GM18505 (cell line): ENCODE data around the gene ACTG2.
A peak's percentile ranks its signal among the peaks of the same experiment; 100 is the strongest.

ENCODE experiments used
- ATAC-seq: cut with Tn5 transposase; IDR thresholded peaks from one replicate; pipeline ENCODE4 v1.9.1; 2021; ENCODE audit not compliant: unreplicated experiment
- POLR2A ChIP-seq: IDR thresholded peaks from 4 replicates; pipeline ENCODE4 v1.6.1; 2011; ENCODE audit warnings: borderline replicate concordance; ENCODE audit not compliant: insufficient read depth, insufficient read length; ENCODE audit errors: extremely low read depth

The ACTG2 gene

DNA sequence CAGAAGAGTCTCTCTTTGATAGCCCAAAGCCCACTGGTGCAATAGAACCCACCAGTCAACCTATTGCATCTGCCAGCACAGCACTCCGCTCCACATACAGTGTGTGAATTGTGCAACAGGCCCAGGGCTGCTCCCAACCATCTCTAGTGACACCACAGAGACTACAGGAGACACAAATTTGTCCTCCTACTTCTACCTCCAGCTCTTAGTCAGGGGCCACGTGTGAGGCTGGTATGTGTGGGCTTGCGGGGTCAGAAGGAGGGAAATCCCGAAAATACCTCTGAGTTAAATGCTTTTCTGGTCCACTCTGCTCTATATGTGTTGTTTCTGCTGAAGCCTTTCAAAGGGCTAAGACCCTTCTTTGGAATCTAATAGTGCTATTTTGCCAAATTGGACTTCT, 51.9 kb downstream of the ACTG2 start:
- TF ChIP-seq POLR2A = no peak
- no peak for ATAC-seq

DNA sequence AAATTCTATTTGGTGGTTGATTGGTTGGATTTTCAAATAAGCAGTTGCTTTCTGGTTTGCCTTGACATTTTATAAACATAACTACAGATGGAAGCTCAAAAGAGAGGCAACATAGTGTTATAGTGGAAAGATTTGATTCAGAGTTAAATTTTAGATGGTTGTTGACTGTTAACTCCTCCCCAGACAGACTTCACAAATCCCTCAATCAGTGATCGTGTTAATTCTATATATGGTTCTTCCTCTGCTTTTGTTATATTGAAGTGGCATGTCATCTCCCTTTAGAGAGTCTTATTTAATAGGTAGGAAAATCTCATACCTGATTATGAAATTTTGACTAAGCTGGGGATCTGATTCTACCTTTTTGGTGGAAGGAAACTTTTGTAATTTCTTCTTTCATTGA, 53.4 kb downstream of the ACTG2 start:
- no peak for ATAC-seq

DNA sequence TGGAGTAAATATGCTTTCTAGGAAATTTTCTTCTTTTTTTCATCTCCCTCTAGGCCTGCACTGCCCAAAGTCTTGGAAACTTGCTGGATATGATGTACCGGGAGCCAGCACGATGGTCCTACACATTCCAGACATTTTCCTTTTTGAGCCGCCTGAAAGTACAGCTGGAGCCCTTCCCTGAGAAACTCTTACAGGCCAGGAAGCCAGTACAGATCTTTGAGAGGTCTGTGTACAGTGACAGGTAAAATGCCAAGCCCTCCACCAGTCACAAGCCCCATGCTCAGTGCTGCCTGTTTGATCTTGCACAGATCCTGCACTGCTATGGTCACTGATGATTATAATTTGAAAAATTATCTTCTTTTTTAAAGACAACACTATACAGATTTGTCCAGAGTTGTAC, 53.9 kb downstream of the ACTG2 start:
- no peak for ATAC-seq
- no peak for TF ChIP-seq POLR2A

More for the DNA sequence above, 53.4 kb downstream of the ACTG2 start:
- TF ChIP-seq POLR2A = no peak

DNA sequence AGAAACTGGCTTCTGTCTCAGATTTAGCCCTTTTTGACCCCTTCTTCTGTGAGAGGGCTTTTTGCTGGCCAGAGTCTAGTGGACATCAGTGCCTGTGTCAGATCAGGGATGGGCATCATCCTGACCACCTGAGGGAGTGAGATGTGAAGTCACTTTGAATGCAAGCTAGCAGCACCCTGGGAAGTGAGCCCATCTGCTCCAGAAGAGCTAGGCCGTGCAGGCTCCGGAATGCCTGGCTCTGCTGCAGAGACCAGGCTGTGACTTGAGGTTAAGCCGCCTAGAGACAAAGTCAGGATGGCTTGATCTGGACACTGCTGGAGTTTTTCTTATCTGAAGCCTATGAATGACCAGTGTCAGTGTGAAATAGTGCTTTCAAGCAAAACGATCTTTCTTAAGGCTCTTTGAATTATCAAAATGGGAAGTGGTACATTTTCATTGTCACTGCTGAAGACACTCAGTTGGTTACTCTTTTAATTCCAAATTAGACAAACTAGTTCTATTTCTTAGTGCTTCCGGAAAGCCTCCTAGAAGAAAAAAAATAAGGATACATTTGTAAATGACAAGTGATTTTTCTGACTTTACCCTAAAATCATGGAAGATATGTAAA, 54.7 kb downstream of the ACTG2 start:
- ATAC-seq = no peak
- TF ChIP-seq POLR2A = no peak

DNA sequence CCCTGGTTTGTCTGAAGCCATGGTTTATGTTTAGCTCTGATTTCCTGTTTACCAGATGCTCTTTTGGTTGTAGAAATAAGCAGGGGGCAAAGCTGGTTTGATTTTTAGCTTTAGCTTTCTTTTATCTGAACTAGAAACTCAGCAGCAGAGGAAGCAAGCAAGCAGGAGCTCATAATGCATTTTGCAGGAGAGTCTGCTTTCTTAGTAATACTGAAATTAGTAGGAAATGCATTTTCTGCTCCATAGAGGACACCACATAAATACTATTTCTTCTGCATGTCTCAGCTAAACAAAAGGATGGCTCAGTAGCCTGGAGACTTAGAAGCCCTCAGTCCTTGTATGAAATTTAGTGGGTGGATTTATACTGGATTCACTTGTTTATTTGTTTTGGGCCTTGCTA, 57.0 kb downstream of the ACTG2 start:
- ATAC-seq = no peak
- no peak for TF ChIP-seq POLR2A

DNA sequence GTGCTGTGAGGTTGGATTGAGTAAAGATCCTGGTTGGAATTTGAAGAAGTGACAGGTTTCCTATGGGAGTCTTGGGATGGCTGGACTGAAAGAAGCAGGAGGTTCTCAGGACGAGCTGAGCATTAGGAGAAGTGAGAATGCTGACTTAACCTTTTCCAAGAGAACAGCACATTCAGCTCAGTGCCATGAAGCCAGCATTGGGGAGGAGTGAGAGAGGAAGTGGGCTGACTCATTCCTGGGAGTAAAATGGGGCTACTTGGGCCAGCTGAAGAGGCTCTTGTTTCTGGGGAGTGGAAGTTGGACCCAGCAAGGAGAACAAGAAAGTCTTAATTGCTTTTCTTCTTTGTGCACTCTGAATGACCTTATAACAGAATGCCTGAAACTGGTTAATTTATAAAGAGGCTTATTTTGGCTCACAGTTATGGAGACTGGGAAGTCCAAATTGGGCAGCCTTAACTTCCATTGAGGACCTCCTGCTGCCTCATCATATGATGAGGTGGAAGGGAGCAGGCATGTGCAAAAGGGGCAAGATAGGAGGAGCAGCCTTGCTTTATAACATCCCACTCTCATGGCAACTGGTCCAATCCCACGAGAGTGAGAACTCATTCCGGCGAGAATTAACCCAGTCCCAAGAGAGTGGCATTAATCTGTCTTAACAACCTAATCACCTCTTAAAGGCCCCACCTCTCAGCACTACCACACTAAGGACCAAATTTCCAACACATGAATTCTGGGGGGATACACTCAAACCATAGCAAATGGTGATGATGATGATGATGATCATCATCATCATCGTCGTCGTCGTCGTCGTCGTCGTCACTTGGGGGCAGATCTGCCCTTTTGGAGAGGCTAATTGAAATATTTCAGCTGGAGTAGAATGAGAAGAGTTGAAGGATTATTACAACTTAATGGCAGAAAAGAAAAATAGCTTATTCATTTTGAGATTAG, 60.0 kb downstream of the ACTG2 start:
- TF ChIP-seq POLR2A = no peak
- ATAC-seq = no peak

DNA sequence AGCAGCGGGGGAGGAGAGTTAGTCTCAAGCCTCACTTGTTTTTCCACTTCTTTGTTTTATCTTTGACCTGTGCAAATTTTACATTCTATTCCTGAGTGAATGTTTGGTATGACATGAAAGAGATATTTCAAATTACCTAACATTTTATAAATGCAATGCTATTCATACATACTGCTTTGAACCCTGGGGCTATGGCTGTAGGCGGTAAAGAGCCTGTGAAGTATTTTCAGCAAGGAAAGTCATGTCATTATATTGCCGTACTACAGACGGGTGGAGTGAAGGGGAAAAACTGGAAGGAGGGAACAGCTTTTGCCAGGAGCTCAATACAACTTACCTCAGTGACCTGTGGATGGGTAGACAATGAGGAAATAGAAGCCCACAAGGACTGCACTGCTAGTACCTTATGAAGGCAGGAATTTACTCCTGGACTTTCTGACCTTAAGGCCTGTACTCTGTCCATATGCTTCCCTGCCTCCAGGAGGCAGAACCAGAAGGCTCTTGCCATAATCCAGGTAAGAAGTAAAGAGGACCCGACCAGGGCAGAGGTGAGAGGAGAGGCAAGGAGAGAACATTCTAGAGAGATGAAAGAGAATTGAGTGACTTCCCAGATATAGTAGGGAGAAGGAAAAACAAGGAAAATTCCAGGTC, 63.5 kb downstream of the ACTG2 start:
- no peak for ATAC-seq
- TF ChIP-seq POLR2A = no peak

DNA sequence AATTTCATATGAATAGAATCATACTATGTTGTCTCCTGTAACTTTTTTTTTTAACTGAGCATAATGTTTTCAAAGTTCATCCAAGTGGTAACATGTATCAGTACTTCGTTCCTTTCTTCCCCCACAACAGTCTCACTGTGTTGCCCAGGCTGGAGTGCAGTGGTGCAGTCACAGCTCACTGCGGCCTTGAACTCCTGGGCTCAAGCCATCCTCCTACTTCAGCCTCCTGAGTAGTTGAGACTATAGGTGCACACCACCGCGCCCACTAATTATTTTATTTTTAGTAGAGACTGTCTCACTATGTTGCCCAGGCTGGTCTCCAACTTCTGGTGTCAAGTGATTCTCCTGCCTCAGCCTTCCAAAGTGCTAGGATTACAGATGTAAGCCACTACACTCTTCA, 68.5 kb downstream of the ACTG2 start:
- no peak for TF ChIP-seq POLR2A
- no peak for ATAC-seq

DNA sequence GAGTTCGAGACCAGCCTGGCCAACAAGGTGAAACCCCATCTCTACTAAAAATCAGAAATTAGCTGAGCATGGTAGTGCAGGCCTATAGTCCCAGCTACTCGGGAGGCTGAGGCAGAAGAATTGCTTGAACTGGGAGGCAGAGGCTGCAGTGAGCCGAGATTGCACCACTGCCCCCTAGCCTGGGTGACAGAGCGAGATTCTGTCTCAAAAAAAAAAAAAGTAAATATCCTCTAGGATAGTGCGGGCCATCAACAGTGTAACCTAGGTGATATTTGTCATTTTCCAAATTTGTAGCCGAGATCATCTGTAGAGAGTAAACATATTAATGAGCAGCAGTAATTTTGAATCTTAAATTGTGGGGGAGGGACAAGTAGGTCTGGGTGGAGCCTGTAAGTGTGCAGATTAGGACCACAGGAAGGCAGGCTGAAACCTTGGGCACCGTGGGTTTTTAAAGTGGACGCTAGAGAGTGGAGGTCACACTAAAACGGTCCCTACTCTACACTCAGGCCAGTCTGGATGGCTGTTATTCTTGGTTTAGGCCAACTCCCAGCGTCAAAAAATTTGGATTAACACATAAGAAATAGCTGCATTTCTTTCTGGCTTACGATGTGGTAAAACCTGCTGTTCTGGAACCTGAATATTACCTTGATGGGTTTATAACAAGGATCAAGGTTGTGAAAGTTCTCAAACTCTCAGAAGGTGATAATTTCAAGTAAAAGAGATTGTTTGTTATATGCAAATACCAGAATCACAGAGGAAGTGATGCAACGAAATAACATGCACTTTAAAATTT, 69.2 kb downstream of the ACTG2 start:
- no peak for ATAC-seq
- TF ChIP-seq POLR2A = no peak

DNA sequence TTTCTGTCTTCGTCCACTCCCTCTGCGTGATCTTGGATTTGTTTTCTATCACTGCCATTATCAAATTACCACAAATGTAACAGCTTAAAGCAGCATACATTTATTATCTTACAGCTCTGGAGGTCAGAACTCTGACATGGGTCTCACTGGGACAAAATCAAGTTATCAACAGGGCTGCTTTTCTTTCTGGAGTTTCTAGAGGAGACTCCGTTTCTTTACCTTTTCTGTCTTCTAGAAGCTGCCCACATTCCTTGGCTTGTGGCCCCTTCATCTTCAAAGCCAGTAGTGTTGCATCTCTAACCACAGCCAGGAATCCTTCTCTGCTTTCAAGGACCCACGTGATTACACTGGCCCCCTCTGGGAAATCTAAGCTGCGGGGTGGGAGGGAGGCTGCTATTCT, 70.0 kb downstream of the ACTG2 start:
- no peak for ATAC-seq

DNA sequence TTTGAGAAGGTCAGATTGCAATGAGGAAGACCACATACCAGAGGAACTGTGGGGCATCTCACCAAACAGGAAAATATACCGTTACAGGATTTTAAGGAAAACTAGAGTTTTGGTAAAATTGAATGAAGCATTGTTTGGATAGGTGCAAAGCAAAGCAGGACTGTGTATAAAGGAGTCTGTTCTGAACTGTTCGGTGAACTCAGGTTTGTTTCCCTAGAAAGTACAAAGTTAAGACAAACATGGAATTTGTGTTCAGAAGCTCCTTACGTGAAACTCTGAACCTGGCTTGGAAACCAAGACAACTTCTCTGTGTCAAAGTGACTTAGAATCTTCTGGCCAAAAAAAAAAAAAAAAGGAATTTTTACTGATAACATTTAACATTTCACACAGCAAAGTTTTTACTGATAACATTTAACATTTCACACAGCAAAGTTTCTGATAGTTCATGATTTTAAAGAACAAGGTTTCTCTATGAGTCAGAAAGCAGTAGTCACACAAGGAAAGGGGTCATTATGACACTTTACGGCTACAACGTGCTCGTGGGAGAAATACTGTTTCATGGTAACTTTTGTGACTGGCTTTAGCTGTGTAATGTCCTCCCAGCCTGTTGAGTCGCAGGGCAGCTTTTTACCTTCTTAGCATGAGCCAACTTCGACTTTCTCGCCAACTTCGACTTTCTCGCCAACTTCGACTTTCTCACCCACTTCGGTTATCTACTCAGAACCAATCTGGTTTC, 70.7 kb downstream of the ACTG2 start:
- peak; percentile 51 for ATAC-seq
- TF ChIP-seq POLR2A = no peak

More for the DNA sequence above, 70.0 kb downstream of the ACTG2 start:
- no peak for TF ChIP-seq POLR2A

DNA sequence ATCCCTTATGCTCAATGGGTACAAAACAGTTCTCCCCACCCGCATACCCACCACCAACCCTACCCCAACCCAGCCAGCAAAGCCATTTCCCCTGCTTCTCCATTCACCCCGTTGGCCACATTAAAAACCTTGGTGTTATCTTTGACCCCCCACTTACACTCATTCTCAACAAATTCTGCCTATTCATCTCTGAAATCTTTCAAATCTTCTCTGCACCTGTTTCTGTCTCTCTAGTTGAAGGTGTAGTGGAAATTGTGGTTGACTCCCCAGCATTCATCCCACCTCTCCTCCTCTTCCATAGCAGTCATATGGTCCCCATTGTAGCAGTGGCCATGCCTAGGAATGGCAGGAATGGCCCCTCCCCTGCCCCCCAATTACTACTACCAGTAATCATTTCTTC, 71.4 kb downstream of the ACTG2 start:
- no peak for TF ChIP-seq POLR2A
- ATAC-seq = no peak
